Calu3 (cell line): ENCODE data around the gene HIRA. TPM values are rescaled to one million over a fixed set of nuclear protein-coding genes. Genes with fewer than 3 reads are reported as not detected.

Source experiments
- BruUV-seq: library from RNA; stranded (reverse); fragments of 400-500 nt; replicated peaks from 2 replicates; lab custom pipeline; 2021; lab: Mats Ljungman, UMichigan
- CTCF ChIA-PET: fragments of 300-600 bp; sonication (Branson Sonifier 250); formaldehyde crosslinking; loops from one replicate; lab custom pipeline; 2022; ENCODE audit warnings: antibody characterized with exemption; lab: Charles Lee
- DNase-seq: peaks from one replicate; pipeline ENCODE4 v3.0.0; 2022
- H3K27ac Mint-ChIP-seq: one replicate; pipeline ENCODE4 v1.8.0; 2022; ENCODE audit warnings: mixed read lengths; ENCODE audit not compliant: unreplicated experiment
- H3K27me3 Mint-ChIP-seq: one replicate; pipeline ENCODE4 v1.8.0; 2022; ENCODE audit warnings: mixed read lengths; ENCODE audit not compliant: unreplicated experiment
- H3K36me3 Mint-ChIP-seq: one replicate; pipeline ENCODE4 v1.8.0; 2022; ENCODE audit warnings: mild to moderate bottlenecking, moderate library complexity, mixed read lengths; ENCODE audit not compliant: insufficient read depth, unreplicated experiment
- H3K4me1 Mint-ChIP-seq: one replicate; pipeline ENCODE4 v1.8.0; 2022; ENCODE audit warnings: mild to moderate bottlenecking, low read depth, mixed read lengths; ENCODE audit not compliant: unreplicated experiment
- H3K4me3 Mint-ChIP-seq: one replicate; pipeline ENCODE4 v1.8.0; 2022; ENCODE audit warnings: mild to moderate bottlenecking, low read depth, moderate library complexity, mixed read lengths; ENCODE audit not compliant: unreplicated experiment
- H3K9me3 Mint-ChIP-seq: one replicate; pipeline ENCODE4 v1.8.0; 2022; ENCODE audit warnings: low read depth, mixed read lengths; ENCODE audit not compliant: unreplicated experiment
- intact Hi-C: fragments of 100-400 bp; cut with micrococcal nuclease; formaldehyde crosslinking; loops from one replicate; pipeline ENCODE4 v1.10.0; 2022; ENCODE audit not compliant: unreplicated experiment
- total RNA-seq: library from RNA; stranded (reverse); gene quantifications from 2 replicates; pipeline ENCODE4 v1.2.3, GENCODE V29; 2022
- TF ChIP-seq, protein P1 (sequence below): fragments of 200-600 bp; IDR thresholded peaks from one replicate; pipeline ENCODE4 v1.8.0; 2022; ENCODE audit warnings: antibody characterized with exemption; ENCODE audit not compliant: unreplicated experiment

The HIRA gene
- total RNA-seq, 1 experiment from 2014 or later: 36.4 TPM

DNA sequence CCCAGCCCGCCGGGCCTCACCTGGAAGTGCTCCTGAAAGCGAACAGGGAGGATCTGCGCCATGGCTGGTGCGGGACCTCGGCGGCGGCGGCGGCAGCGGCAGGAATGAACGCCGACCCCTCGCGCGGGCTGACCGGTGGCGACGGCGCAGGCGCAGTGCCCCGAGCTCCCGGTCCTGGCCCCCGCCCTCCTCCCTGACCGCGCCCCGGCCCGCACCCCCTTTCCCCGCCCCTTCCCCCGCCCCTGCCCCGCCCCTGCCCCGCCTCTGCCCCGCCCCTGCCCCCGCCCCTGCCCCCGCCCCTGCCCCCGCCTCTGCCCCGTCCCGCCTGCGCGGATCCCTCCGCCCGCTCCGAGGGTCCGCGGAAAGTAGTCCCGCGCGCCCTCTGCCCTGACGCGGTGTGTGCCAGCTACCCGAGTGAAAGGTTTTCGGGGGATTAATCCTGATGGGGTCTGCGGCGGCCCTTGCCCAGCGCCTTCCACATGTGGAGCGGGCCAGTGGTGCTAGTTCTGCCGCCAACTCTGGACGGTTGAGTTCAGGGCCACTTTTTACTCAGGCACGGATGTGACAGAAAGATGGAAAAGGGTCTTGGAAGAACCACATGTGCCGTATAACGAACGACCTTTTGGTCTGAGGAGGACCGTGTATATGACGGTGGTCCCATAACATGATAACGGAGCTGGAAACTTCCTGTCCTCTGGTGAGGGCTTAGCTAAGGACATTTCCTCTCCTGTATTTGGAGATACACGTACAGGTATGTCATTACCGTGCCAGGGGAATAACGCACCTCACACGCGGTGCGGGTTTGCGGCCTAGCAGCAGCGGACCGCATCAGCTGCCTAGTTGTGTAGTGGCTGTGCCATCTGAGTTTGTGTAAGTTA lies 139.7 kb downstream of the HIRA start, which contains the start of gene CLTCL1:
Gene CLTCL1, minus strand, starts transcription at position 140 of the 878 bp plus-strand sequence. Its CDS starts 78 bp downstream, at position 62.
- DNase-seq: peak; percentile 85
- peaks cover 56% of the 10 kb centered on the region for H3K27me3 Mint-ChIP-seq
- no peaks in the 10 kb centered on the region for H3K9me3 Mint-ChIP-seq
- TF ChIP-seq, protein P1, sequence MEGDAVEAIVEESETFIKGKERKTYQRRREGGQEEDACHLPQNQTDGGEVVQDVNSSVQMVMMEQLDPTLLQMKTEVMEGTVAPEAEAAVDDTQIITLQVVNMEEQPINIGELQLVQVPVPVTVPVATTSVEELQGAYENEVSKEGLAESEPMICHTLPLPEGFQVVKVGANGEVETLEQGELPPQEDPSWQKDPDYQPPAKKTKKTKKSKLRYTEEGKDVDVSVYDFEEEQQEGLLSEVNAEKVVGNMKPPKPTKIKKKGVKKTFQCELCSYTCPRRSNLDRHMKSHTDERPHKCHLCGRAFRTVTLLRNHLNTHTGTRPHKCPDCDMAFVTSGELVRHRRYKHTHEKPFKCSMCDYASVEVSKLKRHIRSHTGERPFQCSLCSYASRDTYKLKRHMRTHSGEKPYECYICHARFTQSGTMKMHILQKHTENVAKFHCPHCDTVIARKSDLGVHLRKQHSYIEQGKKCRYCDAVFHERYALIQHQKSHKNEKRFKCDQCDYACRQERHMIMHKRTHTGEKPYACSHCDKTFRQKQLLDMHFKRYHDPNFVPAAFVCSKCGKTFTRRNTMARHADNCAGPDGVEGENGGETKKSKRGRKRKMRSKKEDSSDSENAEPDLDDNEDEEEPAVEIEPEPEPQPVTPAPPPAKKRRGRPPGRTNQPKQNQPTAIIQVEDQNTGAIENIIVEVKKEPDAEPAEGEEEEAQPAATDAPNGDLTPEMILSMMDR: no peak
- CTCF ChIA-PET: interaction anchor here (1.8 kb wide), 1 partner anchor 147 kb away, joined by 5 read pairs; the partner anchor contains the start of gene ESS2
- H3K4me1 Mint-ChIP-seq: peaks cover 9% of the 10 kb centered on the region
- no TSS peak for BruUV-seq
- H3K4me3 Mint-ChIP-seq: peak within 1 kb of the TSS; percentile 74
- intact Hi-C loops: loop anchor here (5.0 kb wide), 1 partner anchor 425 kb away; no protein-coding TSS in a partner anchor
- H3K36me3 Mint-ChIP-seq: peaks cover 20% of the 10 kb centered on the region
- H3K27ac Mint-ChIP-seq: peak within 1 kb of the TSS; percentile 19

DNA sequence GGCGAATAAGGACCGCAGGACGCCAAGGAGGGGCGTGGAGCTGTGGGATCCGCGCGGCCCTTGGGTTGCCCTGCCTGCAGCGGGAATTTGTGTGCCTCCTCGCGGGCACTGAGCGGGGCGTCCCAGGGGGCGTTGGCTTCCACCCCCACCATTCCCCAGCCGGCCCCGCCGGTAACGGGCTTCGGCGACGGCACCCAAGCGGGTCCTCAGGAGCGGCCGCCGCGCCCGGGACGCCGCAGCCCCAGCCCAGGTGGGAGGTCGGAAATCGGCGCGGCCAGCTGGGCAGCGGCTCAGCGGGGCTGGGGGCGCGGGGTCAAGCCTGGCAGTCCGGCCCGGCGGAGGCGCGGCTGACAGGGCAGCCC lies 140.3 kb downstream of the HIRA start:
- BruUV-seq: no TSS peak
- intact Hi-C loops: loop anchor here (5.0 kb wide), 1 partner anchor 426 kb away; no protein-coding TSS in a partner anchor
- Mint-ChIP-seq H3K27me3 (peaks cover 54% of the 10 kb centered on the region), H3K4me1 (peaks cover 9% of the 10 kb centered on the region), H3K36me3 (peaks cover 20% of the 10 kb centered on the region), H3K4me3 (peak overlapping the region; percentile 74), H3K27ac (no peak overlapping the region), H3K9me3 (no peaks in the 10 kb centered on the region)
- CTCF ChIA-PET: interaction anchor here (1.8 kb wide), 1 partner anchor 146 kb away, joined by 5 read pairs; the partner anchor contains the start of gene ESS2
- DNase-seq: peak; percentile 31
- TF ChIP-seq, protein P1: no peak

DNA sequence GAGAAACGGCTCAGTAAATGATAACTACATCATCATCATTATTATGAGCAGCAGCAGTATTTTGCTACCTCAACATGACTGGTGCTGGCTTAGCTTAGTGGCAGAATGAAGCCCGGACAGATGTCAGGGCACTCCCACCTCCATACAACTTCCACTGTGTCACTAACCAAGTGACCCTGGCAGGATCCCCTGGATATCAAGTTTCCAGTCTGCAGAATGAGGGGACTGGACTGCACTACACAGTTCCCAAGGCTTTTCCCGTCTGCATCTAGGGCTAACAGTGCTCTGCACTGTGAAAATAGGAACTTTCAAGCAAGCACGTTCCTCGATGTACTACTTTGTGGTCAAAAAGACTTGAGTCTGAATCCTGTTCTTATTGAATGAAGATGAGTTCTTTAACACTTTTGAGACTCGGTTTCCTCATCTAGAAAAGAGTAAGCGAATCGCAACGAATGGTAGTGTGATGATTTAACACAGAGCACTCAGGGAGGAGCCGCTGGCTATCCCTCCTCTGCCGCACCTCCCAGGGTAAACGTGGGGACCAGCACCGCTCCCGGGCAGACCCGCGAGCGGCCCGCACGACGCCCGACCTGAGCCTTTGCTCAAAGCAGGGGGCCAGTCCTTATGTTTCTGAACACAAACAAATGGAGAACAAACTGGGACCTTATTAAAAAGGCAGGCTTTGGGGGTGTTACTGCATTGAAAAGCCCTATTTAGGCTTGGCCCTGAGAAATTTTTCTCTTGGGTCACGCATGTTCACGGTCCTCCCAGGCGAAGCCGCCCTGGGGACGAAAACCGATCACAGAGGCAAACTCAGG lies 140.9 kb downstream of the HIRA start:
- Mint-ChIP-seq H3K4me3 (peak overlapping the region; percentile 74), H3K27ac (no peak overlapping the region), H3K9me3 (no peaks in the 10 kb centered on the region), H3K36me3 (peaks cover 20% of the 10 kb centered on the region), H3K4me1 (peaks cover 9% of the 10 kb centered on the region), H3K27me3 (peaks cover 48% of the 10 kb centered on the region)
- intact Hi-C loops: loop anchor here (5.0 kb wide), 1 partner anchor 427 kb away; no protein-coding TSS in a partner anchor
- DNase-seq: no peak
- CTCF ChIA-PET: interaction anchor here (1.8 kb wide), 1 partner anchor 146 kb away, joined by 5 read pairs; the partner anchor contains the start of gene ESS2
- TF ChIP-seq, protein P1: no peak
- BruUV-seq: no TSS peak

DNA sequence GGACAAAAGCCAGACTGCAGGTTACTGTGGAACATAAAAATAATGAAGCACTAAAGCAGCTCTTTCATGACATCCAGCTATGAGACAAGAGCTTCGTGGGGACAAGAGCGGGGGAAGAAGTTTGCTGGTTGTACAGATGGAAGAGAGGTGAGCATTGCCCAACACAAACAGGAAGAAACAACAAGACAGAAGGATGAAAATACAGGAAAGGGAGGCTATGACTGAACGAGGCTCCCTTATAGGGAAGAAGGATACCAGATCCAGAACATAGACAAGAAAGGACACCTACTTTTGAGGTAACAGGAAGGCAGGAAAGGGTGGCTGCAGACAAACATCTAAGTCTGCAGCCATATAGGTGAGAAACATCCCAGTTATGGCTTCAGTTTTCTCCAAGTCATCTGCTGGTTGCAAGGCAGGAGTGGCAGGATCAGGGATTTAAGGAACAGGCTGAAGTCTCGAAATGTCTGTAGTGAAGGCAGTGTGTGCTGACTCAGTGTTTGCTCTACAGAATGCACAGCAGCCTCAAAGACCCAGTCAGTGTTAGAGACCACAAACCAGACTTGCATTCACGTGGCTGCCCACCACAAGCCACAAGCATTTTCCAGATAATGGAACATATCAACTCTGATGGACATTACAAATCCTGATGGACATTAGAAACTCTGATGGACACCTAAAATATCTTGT lies 141.9 kb downstream of the HIRA start:
- BruUV-seq: TSS peak; percentile 45
- DNase-seq: no peak
- peaks cover 48% of the 10 kb centered on the region for H3K27me3 Mint-ChIP-seq
- no peak overlapping the region for H3K27ac Mint-ChIP-seq
- CTCF ChIA-PET: no interaction called here
- intact Hi-C loops: loop anchor here (5.0 kb wide), 1 partner anchor 428 kb away; no protein-coding TSS in a partner anchor
- peaks cover 9% of the 10 kb centered on the region for H3K4me1 Mint-ChIP-seq
- no peak overlapping the region for H3K4me3 Mint-ChIP-seq
- TF ChIP-seq, protein P1: no peak
- no peaks in the 10 kb centered on the region for H3K9me3 Mint-ChIP-seq
- peaks cover 20% of the 10 kb centered on the region for H3K36me3 Mint-ChIP-seq
